EH (cell line): Measurements from ENCODE around the gene PFKFB3.
"Not testable (repeated sequence)": the region's sequence is repeated elsewhere in the genome, so short reads cannot be mapped to it uniquely, and the experiment has no call there.

Experiments used
- DNase-seq: peaks from one replicate; pipeline ENCODE4 v3.0.0-alpha.2; 2015; ENCODE audit warnings: low read depth

The PFKFB3 gene

GRCh38 chr10:6202098-6202683 lies 541 bp upstream of the PFKFB3 start:
- no peak for DNase-seq

DNA sequence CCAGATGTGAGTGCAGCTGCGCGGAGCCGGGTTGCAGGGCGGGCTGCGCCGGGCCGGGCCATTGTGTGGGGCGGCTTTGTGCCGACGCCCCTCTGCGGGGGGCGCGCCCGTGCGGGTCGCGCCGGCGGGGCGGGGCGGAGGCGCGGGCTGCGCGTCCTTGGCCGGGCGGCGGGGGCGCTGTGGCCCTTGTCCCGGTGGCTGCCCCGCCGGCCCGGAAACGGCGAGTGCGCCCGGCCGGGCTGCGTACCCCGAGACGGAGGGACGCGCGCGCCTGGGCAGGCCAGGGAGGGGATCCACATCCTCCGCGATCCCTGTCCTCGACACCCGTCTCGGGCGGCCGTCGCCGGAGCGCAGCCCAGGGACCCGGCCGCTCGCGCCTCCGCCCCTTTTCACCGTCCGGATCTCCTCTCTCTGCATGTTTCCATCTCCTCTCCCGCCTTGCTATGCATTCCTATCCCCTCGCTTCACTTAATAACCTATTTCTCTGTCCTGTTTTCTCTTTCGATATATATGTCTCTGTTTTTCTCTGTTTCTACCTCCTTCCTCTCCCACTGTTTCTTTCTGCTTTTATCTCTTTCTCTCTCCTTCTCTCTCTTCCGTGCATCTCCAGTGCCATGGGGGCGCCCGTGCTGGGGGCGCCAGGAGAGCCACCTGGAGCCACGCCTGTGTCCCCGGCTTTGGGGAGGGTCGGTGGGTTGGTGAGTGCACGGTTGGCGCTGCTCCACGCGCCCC lies 765 bp downstream of the PFKFB3 start:
- peak; percentile 70 for DNase-seq

- DNase-seq, result no peak
Observed at GRCh38 chr10:6204063-6204340, 1.3 kb downstream of the PFKFB3 start.

DNA sequence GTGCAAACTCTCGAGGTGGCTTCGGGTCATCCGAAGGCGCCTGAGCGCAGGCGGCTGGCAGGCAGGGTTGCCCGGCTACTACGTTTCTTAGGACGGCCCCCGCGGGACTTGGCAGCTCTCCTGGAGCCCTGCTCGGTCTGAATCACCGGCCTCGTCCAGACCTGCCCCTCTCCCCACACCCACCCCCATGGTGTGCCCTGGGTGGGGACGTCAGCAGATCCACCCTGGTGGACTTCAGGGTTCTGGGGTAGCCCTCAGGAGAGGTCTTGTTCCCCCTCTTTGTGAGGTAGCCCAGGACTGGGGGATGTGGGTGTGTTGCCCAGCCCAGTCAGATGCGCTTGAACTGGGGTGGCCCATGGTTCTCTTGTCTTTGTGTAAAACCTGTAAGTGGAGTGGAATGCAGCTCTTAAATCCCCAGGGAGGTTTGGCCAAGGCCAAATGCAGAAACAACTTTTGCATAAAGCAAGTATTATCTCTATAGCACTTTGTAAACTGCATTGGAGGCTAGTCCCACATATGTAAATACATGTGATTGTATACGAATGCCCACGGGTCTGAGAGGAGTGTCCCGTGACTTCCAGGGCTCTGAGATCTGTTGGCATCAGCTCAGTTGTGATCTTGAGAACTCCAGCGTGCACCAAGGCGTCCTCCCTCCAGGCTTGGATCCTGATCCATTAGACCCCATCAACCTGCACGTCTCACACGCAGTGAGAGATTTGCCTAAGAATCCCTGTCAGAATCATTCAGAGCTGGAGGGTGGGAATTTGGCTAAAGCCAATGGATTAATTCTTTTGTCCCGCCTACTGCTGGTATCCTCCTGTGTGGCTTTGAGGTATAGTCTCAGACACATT lies 1.8 kb downstream of the PFKFB3 start:
- DNase-seq, result peak; percentile 82

GRCh38 chr10:6206486-6206885 lies 3.8 kb downstream of the PFKFB3 start:
- not testable (repeated sequence) for DNase-seq

GRCh38 chr10:6207658-6208057 lies 4.9 kb downstream of the PFKFB3 start:
- no peak for DNase-seq

DNA sequence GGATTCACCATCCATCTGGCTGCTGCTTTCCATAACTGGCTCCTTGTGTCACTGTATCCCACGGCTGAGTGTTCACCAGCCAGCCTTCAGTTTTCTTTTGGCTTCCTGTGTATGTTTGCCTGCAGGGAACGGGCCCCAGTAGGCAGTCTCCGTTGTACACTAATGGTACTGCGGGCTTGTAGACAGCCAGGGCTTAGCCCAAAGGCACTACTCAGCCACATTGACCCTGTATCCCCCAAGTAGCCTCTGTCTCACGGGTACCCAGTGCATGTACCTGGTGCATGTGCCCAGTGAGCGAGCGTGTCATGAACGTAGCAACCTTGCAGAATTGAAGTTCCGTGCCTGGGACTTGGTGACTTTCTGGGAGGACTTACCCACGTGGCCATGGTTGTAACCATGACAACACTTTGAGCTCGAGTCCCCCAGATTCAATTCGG lies 6.1 kb downstream of the PFKFB3 start:
- DNase-seq, result no peak

DNA sequence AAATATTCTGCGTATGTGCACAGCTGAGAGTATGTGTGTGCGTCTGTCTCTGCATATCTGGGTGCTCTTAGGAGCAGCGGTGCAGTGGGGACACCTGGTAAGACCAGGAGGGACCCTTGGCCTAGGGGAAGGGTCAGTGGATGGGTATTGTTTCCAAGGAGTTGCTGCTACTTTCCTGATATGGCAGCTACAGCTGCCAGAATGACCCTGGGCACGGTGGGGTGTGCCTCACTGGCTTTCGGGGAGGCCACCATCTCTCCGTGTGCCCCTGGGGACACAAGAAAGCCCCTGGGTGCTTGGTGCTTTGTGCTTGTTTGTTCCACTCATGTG lies 8.6 kb downstream of the PFKFB3 start:
- DNase-seq, result no peak

GRCh38 chr10:6211671-6212635 lies 9.2 kb downstream of the PFKFB3 start:
- DNase-seq, result peak; percentile 65

DNA sequence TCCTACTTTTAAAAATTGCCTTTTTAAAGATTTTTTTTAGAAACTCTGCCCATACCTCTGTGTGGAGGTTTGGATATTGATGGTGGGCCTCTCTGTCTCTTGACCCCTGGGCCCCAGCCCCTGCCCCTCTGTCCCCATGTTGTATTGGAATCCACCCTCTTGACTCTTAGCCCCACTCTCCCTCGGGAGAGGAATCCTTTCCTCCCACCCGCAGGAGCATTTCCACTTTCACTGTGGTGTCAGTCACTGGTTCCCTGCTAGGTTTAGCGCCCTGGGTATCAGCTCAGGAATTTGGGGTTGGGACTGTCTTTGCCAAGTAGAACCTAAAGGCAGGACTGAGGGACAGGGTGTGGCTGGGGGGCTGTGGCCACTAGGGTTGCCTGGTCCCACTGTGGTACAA lies 10.1 kb downstream of the PFKFB3 start:
- DNase-seq, result no peak

DNA sequence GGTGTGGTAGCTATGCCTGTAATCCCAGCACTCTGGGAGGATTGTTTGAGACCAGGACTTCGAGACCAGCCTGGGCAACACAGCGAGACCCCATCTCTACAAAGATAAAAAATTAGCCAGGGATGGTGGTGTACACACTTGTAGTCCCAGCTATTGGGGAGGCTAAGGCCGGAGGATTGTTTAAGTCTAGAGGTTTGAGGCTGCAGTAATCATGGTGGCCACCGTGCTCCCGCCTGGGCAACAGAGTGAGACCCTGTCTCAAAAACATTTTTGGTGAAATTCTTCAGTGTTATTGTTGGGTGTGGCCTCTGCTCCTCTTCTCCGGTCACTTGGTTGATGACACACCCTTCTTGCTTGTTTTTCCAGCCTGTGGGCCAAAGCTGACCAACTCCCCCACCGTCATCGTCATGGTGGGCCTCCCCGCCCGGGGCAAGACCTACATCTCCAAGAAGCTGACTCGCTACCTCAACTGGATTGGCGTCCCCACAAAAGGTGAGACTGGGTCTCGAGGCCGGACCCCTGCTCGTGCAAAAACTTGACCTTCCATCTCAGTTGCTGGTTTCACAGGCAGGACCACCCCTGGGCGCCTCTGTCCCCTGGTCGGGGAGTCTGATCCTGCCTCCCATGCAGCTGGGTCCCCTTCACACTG lies 10.6 kb downstream of the PFKFB3 start:
- no peak for DNase-seq

DNA sequence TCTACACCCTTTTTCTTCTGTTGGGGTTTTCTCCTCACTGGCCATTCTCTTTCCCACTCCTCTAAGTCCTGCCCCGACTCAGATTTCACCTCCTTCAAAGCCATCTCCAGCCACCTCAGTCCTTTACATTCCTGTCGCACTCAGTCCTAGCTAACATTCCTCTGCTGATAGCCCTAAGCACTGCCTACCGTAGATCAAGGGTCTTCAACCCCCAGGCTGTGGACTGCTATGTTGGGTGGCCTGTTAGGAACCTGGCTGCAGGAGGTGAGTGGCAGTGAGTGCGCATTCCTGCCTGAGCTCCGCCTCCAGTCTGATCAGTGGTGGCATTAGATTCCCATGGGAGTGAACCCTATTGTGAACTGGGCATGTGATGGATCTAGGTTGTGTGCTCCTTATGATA lies 11.2 kb downstream of the PFKFB3 start:
- no peak for DNase-seq

DNA sequence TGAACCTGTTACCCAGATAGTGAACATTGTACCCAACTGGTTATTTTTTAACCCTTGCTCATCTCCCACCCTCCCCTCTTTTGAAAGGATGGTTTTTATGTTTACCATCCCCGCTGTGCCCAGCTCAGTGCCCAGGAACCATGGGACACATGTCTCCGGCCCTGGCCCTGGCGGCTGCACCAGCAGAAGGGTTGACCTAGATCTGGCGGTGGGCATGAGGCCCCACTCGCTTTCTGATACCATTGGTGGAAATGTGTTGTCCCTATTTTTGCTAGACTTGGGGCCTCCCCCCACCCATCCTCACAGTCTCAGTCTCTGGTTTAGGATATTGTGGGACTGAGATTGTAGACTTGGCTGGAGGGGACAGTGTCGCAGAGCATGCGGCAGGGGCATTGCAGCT lies 11.9 kb downstream of the PFKFB3 start:
- no peak for DNase-seq

- no peak for DNase-seq
Observed at GRCh38 chr10:6215241-6215640, 12.5 kb downstream of the PFKFB3 start.

GRCh38 chr10:6215683-6216484 lies 13.2 kb downstream of the PFKFB3 start:
- DNase-seq, result no peak

GRCh38 chr10:6216916-6217315 lies 14.2 kb downstream of the PFKFB3 start:
- DNase-seq, result no peak

DNA sequence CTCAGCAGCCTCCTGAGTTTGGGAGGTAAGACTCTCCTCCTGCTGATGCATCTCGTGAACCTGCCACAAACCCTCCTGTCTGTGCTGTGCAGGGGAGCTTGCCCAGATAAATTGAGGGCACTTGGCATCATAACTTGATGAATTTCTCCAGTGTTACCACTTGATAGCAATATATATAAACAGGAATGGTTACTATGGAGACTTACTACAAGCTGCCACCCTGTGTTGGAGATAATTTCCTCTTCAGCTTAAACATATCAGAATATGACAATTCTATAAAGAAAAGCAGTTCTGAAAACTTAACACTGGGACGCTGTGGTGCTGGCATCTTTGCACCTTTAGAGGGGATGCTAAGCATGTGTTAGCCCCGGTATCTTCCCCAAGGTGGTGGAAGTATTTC lies 14.9 kb downstream of the PFKFB3 start:
- DNase-seq, result no peak

DNA sequence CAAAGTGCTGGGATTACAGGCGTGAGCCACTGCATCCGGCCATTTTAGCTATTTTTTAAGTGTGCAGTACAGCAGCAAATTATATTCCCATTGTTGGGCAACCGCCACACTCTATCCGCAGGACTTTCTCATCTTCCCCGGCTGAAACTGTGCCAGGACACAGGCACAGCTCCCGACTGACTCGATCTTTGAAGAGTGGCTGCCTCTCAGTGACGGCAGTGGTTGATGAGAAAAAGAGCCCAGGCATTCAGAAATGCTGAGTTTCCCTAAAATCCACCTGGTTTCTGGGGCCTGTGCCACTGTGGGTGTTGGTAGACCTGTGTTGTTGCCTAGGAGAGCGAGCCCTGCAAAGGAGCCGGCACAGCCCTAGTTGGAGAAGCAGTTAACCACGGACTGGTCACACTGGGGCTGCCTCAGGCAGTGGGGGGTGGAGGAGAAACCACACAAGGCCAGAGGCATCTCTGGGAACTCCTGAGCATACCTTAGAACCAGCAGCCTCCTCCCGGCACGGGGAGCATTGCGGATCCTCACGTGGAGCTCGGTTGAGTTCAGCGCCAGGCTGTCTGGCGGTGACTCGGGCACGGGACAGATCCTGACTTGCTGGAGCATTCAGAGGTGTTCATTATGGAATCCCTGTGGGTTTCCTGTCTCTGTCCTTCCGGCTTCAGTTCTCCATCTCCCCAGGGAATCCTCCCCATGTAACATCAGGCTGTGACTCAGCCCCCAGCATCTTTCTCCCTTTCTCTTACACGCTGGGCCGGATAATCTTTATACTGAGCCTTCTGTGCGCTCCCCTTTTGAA lies 16.2 kb downstream of the PFKFB3 start:
- peak; percentile 84 for DNase-seq

DNA sequence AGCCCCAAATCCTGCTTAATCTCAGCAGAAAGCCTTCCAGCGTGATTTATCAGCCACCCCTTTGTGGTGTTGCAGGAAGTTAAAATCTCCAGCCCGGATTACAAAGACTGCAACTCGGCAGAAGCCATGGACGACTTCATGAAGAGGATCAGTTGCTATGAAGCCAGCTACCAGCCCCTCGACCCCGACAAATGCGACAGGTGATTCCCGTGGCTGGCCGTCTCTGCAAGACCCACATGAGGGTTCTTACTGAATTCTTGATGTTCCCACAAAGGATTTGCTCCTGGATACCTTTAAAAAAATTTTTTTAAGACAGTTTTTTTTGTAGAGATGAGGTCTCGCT lies 16.7 kb downstream of the PFKFB3 start:
- DNase-seq, result no peak
